Neuronal stem cell (in vitro differentiated cells): ENCODE measurements around the gene SYNPO2.
"Not testable (repeated sequence)": the region's sequence is repeated elsewhere in the genome, so short reads cannot be mapped to it uniquely, and the experiment has no call there.

ENCODE experiments used
- DNase-seq: peaks from one replicate; pipeline ENCODE4 v3.0.0-alpha.2; 2013; ENCODE audit warnings: low spot score
- H2AFZ ChIP-seq: one replicate; pipeline ENCODE4 v1.6.1; 2013; ENCODE audit warnings: mild to moderate bottlenecking, low read length, inconsistent platforms
- H2AK5ac ChIP-seq: 2 replicates; pipeline ENCODE4 v1.6.1; 2013; ENCODE audit warnings: low read depth, mild to moderate bottlenecking, inconsistent platforms, low read length, moderate library complexity, mixed read lengths
- H2BK120ac ChIP-seq: 2 replicates; pipeline ENCODE4 v1.6.1; 2013; ENCODE audit warnings: low read depth, mild to moderate bottlenecking, inconsistent platforms, low read length, moderate library complexity, mixed read lengths
- H2BK12ac ChIP-seq: one replicate; pipeline ENCODE4 v1.6.1; 2013; ENCODE audit warnings: low read length, inconsistent platforms
- H2BK15ac ChIP-seq: 2 replicates; pipeline ENCODE4 v1.6.1; 2013; ENCODE audit warnings: mild to moderate bottlenecking, low read length, inconsistent platforms, mixed read lengths
- H2BK5ac ChIP-seq: one replicate; pipeline ENCODE4 v1.6.1; 2013; ENCODE audit warnings: inconsistent platforms, mild to moderate bottlenecking, low read length, moderate library complexity
- H3K14ac ChIP-seq: one replicate; pipeline ENCODE4 v1.6.1; 2013; ENCODE audit warnings: low read length, inconsistent platforms
- H3K18ac ChIP-seq: 2 replicates; pipeline ENCODE4 v1.6.1; 2013; ENCODE audit warnings: low read length, inconsistent platforms
- H3K23ac ChIP-seq: 2 replicates; pipeline ENCODE4 v1.6.1; 2013; ENCODE audit warnings: low read depth, mild to moderate bottlenecking, mixed read lengths, low read length, inconsistent platforms; ENCODE audit not compliant: poor library complexity
- H3K27ac ChIP-seq: replicated peaks from 3 replicates; pipeline ENCODE4 v1.5.1; 2013; ENCODE audit warnings: low read length, inconsistent platforms
- H3K27me3 ChIP-seq, 3 experiments: 2 replicates each; pipeline ENCODE4 v1.6.1; 2013; ENCODE audit warnings: low read length in 3 of 3, mild to moderate bottlenecking in 2 of 3, inconsistent platforms in 1 of 3, low read depth in 1 of 3, mixed read lengths in 1 of 3, moderate library complexity in 1 of 3; ENCODE audit not compliant: control insufficient read depth in 3 of 3, insufficient read depth in 3 of 3
- H3K36me3 ChIP-seq, 2 donors: replicated peaks in 1 of 2; 2 replicates each; pipeline ENCODE4 v1.6.1; 2013; ENCODE audit warnings: low read length in 2 of 2; ENCODE audit not compliant: control insufficient read depth in 2 of 2, insufficient read depth in 2 of 2
- H3K4ac ChIP-seq: 2 replicates; pipeline ENCODE4 v1.6.1; 2013; ENCODE audit warnings: inconsistent platforms, mild to moderate bottlenecking, low read length, moderate library complexity
- H3K4me1 ChIP-seq, 2 donors: 1 replicate in 1 of 2; 2 replicates in 1 of 2; pipeline ENCODE4 v1.6.1; 2013; ENCODE audit warnings: low read length in 2 of 2, low read depth in 1 of 2; ENCODE audit not compliant: control insufficient read depth in 2 of 2, insufficient read depth in 1 of 2
- H3K4me2 ChIP-seq: one replicate; pipeline ENCODE4 v1.6.1; 2013; ENCODE audit warnings: mild to moderate bottlenecking, low read length, inconsistent platforms; ENCODE audit not compliant: insufficient read depth, poor library complexity, severe bottlenecking
- H3K4me3 ChIP-seq, 2 donors: 2 replicates each; pipeline ENCODE4 v1.5.1; 2013; ENCODE audit warnings: low read length in 2 of 2, mild to moderate bottlenecking in 2 of 2, inconsistent platforms in 1 of 2, moderate library complexity in 1 of 2
- H3K79me1 ChIP-seq: one replicate; pipeline ENCODE4 v1.6.1; 2013; ENCODE audit warnings: low read depth, mild to moderate bottlenecking, inconsistent platforms, low read length, moderate library complexity
- H3K9ac ChIP-seq: one replicate; pipeline ENCODE4 v1.6.1; 2013; ENCODE audit warnings: mild to moderate bottlenecking, low read depth, low read length, inconsistent platforms; ENCODE audit not compliant: poor library complexity
- H3K9me3 ChIP-seq, 2 donors: replicated peaks in 1 of 2; 2 replicates each; pipeline versions ENCODE3 to v1.6.1; 2013; ENCODE audit warnings: low read length in 2 of 2, mild to moderate bottlenecking in 2 of 2, inconsistent platforms in 1 of 2, low read depth in 1 of 2, mixed read lengths in 1 of 2, moderate library complexity in 1 of 2; ENCODE audit not compliant: control insufficient read depth in 2 of 2, insufficient read depth in 1 of 2
- H4K8ac ChIP-seq: one replicate; pipeline ENCODE4 v1.6.1; 2013; ENCODE audit warnings: low read depth, mild to moderate bottlenecking, inconsistent platforms, low read length, moderate library complexity
- H4K91ac ChIP-seq: one replicate; pipeline ENCODE4 v1.6.1; 2013; ENCODE audit warnings: low read length, low read depth, mild to moderate bottlenecking, inconsistent platforms; ENCODE audit not compliant: poor library complexity
- WGBS, 2 donors: extraction: QIAGEN DNeasy Blood & Tissue Kit; methylation state at CpG; one replicate each; pipeline ENCODE4 v1.1.7; 2013; ENCODE audit warnings: missing lambda C conversion rate in 2 of 2, mixed read lengths in 1 of 2; ENCODE audit not compliant: insufficient read length in 2 of 2, insufficient replicate concordance in 1 of 2; ENCODE audit errors: extremely low coverage in 2 of 2; 5-methylcytosine and 5-hydroxymethylcytosine counted together

Gene SYNPO2

GRCh38 chr4:119047059-119047458 is 158.4 kb downstream of the SYNPO2 start:
- H3K9ac ChIP-seq, H4K91ac ChIP-seq, H3K9me3 ChIP-seq, H3K4me2 ChIP-seq, H3K4me1 ChIP-seq, H3K4ac ChIP-seq, H3K36me3 ChIP-seq, H3K27me3 ChIP-seq, H2BK5ac ChIP-seq, H2BK15ac ChIP-seq, H2AK5ac ChIP-seq, H2BK120ac ChIP-seq, H3K23ac ChIP-seq, DNase-seq, H2BK12ac ChIP-seq, H4K8ac ChIP-seq, H3K14ac ChIP-seq, H3K18ac ChIP-seq, H2AFZ ChIP-seq, H3K79me1 ChIP-seq, H3K4me3 ChIP-seq, H3K27ac ChIP-seq: not testable (repeated sequence)
- WGBS, 2 donors = no CpG with 5 or more reads among the region's 5 CpGs

- no peak overlapping the region for H3K4me3 ChIP-seq
- no peak overlapping the region for H3K27ac ChIP-seq
Measured at GRCh38 chr4:119048446-119048845, 159.8 kb downstream of the SYNPO2 start.

GRCh38 chr4:119049342-119049741 is 160.7 kb downstream of the SYNPO2 start:
- Histone ChIP-seq H3K4me2 (no peak overlapping the region), H4K91ac (no peak overlapping the region), H3K36me3 (no peaks in the 10 kb centered on the region), H3K27me3 (peaks cover 0 to 4% (median 0%) of the 10 kb centered on the region in 3 experiments), H2BK12ac (no peak overlapping the region), H4K8ac (no peak overlapping the region), H2AFZ (no peak overlapping the region), H3K9ac (no peak overlapping the region), H3K4me3 (no peak overlapping the region), H2BK120ac (no peak overlapping the region), H3K4me1 (no peaks in the 10 kb centered on the region), H2AK5ac (no peak overlapping the region), H2BK15ac (no peak overlapping the region), H3K79me1 (no peaks in the 10 kb centered on the region), H3K18ac (no peak overlapping the region), H3K4ac (no peak overlapping the region), H3K14ac (no peak overlapping the region), H3K9me3 (peaks cover 0 to 2% of the 10 kb centered on the region in 2 donors), H3K27ac (no peak overlapping the region), H2BK5ac (no peak overlapping the region), H3K23ac (no peak overlapping the region)
- DNase-seq = no peak
- no CpG with 5 or more reads among the region's 2 CpGs for WGBS, 2 donors

More at GRCh38 chr4:119048446-119048845, 159.8 kb downstream of the SYNPO2 start:
- Histone ChIP-seq H3K4me1 (no peaks in the 10 kb centered on the region), H2AFZ (no peak overlapping the region), H3K9ac (no peak overlapping the region), H3K36me3 (no peaks in the 10 kb centered on the region), H4K8ac (no peak overlapping the region), H3K14ac (no peak overlapping the region), H4K91ac (no peak overlapping the region), H3K4ac (no peak overlapping the region), H3K27me3 (no peaks in the 10 kb centered on the region), H2BK12ac (no peak overlapping the region), H3K4me2 (no peak overlapping the region), H3K79me1 (no peaks in the 10 kb centered on the region), H2BK120ac (no peak overlapping the region), H2AK5ac (no peak overlapping the region), H2BK5ac (no peak overlapping the region), H3K9me3 (no peaks in the 10 kb centered on the region), H3K18ac (no peak overlapping the region), H2BK15ac (no peak overlapping the region), H3K23ac (no peak overlapping the region)
- DNase-seq = no peak

GRCh38 chr4:119050527-119051090 is 162.0 kb downstream of the SYNPO2 start:
- H3K14ac ChIP-seq = no peak overlapping the region
- WGBS, 2 donors = no CpG with 5 or more reads among the region's 7 CpGs

More at GRCh38 chr4:119050527-119051090, 162.0 kb downstream of the SYNPO2 start:
- H3K4me1 ChIP-seq = no peaks in the 10 kb centered on the region
- no peak overlapping the region for H2BK120ac ChIP-seq
- no peak overlapping the region for H3K27ac ChIP-seq
- no peak overlapping the region for H4K91ac ChIP-seq
- H3K9ac ChIP-seq = no peak overlapping the region
- H3K23ac ChIP-seq = no peak overlapping the region
- H3K4me3 ChIP-seq = no peak overlapping the region
- no peak overlapping the region for H2BK12ac ChIP-seq
- H2BK15ac ChIP-seq = no peak overlapping the region
- no peak for DNase-seq
- no peaks in the 10 kb centered on the region for H3K79me1 ChIP-seq
- H3K4ac ChIP-seq = no peak overlapping the region
- no peak overlapping the region for H4K8ac ChIP-seq
- no peak overlapping the region for H2AK5ac ChIP-seq
- peaks cover 0 to 4% (median 0%) of the 10 kb centered on the region in 3 experiments for H3K27me3 ChIP-seq
- no peaks in the 10 kb centered on the region for H3K36me3 ChIP-seq
- no peak overlapping the region for H2BK5ac ChIP-seq
- no peak overlapping the region for H3K18ac ChIP-seq
- no peak overlapping the region for H2AFZ ChIP-seq
- peaks cover 0 to 2% of the 10 kb centered on the region in 2 donors for H3K9me3 ChIP-seq
- H3K4me2 ChIP-seq = no peak overlapping the region
